Ammon's horn (tissue), 1 donor: Measurements from ENCODE around the gene LAMA2.

Experiments used
- DNase-seq: peaks from one replicate; pipeline ENCODE4 v3.0.0-alpha.2; 2016; ENCODE audit warnings: low spot score

Gene LAMA2

DNA sequence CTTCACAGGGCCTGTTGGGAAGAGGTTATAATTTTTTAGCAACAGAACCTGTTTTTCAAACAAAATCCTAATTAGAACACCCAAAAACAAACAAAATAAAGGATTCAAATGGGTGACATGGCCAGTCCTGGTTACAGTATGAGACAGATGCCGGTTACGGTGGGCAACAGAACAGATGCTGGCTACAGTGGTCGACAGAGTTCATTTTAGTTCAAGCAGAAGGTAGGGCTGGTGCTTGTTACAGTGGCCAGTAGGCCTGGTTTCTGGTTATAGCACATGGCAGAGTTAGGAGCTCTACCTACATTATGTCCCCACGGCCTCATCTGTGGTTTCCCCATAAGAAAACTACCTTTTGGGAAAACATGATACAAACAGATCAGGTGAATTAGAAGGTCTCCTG, 327.7 kb downstream of the LAMA2 start:
- no peak for DNase-seq

DNA sequence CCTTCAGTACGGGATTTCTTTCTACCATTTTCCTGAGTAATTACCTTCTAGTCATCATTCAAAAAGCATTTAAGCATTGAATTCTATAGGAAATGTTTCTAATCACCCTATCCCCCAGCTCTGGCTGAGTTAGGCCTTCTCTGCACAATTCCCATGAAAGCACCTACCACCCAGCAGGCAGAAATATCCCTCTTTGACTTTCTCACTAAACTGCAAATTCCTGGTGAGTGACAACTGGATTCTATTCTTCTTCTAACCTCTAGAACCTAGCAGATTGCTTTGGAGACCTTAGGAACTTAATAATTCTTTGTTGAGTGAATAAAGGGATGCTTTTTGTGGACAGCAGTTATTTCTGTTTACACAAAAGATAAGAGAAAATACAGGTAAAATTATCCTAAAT, 328.7 kb downstream of the LAMA2 start:
- DNase-seq: no peak

DNA sequence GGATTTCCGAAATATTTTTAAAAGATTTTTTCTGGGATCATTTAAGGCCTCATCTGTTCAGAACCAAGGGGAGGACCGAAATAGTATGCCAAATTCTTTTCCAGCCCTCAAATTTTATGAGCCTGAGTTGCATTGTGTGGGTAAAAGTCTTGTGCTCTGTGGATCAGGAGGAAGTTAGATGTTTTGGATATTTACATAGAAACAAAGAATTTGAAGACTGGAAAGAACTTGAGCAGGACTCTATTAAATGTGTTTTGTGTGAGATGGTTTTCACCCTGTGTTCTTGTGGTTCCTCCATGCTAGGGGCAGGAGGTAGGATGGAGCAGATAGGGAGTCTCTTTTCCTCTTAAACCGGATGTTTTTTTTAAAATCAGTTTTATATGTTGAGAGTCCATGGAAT, 329.1 kb downstream of the LAMA2 start:
- DNase-seq: no peak

DNA sequence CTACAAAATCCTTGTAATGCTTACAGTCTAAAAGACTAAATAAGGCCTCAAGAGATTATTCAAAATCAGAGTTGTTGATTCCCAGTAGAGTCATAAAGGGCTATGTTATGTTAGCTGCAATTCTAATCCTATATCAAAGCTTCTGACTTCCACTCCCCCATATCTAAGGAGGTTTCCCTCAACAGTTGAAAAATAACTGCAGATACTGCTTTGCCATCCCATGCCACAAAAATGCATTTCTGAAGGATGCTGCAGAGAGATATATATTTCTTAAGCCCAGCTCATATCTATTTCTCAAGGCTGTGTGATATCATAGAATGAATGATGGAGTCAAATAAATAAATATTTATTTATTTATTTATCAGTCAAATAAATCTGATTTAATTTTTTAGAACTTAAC, 332.3 kb downstream of the LAMA2 start:
- no peak for DNase-seq

DNA sequence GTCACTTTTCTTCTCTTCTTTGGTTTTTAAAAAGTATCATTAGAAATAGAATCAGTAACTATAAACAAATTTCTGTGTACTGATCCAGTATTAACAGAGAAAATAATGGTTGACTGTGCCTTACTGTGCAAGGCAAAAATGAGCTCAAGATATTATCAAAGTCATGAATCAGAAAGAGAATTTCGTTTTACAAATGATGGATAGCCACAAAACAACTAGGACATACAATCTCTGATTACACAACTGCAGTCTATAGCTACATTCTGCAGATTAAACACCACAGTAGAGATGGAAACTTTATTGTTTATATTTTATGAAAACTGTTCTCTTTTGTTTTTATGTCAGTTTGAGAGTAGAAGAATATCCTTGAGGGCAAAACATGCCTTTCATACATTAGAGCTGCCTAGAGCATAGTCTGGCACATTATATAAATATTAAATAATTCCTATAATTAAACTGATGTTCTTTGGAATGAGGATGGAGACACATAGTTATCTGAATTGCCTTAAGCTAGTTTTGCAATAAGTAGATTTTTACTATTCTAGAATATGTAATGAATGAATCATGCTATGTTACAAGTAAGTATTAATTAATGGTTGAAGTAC, 333.1 kb downstream of the LAMA2 start:
- no peak for DNase-seq

- no peak for DNase-seq
These were observed 334.8 kb downstream of the LAMA2 start for GRCh38 chr6:129217701-129218100.

DNA sequence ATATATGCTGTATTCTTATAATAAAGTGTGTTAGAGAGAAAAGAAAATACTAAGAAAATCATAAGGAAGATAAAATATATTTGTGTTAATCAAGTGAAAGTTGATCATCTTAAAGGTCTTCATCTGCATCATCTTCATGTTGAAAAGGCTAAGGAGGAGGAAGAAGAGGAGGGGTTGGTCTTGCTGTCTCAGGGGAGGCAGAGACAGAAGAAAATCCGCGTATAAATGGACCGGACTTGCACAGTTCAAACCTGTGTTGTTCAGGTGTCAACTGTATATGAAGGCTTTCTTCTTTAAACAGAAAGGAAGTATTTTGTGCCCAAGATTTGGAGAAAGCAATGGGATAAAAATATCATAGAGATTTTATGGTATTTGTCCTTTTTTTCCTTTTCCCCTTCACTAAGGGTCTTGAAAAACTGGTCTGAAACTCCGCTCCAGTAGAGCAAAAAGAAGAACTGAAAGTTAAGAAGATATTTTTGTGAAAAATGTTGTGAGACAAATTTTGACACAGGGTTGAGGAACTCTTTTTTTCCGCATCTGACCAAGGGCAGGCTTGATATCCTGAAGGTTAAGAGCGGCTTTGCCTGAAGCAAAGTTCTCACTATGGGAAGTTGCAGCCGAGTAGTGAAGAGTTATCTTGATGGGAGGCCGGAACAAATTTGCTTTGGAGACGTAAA, 350.7 kb downstream of the LAMA2 start:
- DNase-seq: no peak

DNA sequence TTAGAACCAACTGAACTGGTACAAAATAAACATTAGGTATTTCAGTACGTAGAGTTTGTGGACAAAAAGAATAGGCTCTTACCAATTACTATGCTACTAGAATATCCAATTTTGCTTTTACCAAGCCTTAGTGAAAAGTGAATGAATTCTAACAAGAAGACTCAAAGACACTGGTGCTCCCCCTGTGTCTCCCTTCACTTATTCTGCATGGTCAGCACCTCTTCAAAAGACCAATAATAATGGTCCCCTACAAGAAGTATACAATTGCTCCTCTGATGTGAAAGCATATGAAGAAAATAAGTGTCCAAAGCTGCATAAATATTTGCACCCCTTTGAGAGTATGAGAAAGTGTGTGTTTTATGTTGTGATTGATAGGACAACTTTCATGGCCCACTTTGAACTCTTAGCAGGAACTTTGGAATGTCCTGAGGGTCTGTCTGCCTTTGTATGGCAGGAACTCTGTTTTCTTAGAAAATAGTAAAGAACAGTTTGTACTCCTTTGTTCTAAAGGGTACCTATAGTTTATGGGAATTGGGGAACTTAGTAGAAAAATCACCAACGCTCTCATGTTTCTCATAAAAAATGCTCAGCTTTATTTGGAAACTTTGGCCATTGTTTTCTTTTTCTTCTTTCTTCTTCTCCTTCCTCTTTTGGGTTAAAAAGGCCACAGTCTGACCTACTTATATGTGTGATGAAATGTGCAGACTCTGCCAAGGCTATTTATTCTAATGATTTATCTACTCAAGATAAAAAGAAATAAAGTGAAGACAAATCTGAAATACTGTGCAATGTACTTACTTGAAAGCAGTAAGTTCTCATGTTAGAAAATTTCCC, 352.4 kb downstream of the LAMA2 start:
- no peak for DNase-seq

DNA sequence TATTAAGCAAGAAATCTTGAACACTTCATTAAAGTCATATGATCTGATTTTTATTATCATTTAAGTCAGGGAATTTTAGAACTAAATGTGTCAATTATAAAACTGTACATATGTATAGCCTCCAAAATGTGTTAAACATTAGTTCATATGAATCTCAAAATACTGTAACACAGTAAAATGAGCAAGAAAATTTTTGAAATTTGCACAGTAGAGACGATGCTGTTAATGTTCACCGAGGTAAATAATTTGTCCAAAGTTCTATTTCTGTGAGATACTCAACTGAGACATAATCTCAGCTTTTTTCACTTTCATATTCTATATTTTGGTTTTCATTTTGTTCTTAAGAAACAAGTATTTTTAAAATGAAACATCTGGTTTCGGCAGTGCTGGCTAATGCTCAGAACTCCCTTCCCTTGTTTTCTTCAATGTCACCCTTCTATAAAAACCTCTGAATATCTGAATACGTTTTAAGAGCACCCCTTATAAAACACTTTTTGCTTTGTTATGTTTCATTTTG, 353.1 kb downstream of the LAMA2 start:
- no peak for DNase-seq

- no peak for DNase-seq
These were observed 356.1 kb downstream of the LAMA2 start for GRCh38 chr6:129238991-129239390.

- no peak for DNase-seq
These were observed 357.0 kb downstream of the LAMA2 start for GRCh38 chr6:129239825-129240491.

DNA sequence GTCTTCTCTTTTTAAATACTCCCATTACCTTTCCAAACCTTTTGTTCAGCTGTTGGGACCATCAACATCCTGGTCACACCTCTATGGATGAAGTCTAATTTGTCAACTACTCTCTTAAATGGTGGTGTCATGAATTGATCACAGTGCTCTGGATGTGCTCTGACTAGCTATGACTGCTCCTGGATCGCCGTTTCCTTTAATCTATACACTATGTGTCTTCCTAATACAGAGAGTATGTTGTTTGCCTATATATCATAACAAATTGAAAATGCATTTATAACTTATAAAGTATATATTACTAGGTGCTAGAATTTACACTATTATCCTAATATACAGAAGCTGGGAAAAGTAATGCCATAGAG, 357.5 kb downstream of the LAMA2 start:
- DNase-seq: no peak

GRCh38 chr6:129242546-129242945, 359.6 kb downstream of the LAMA2 start:
- DNase-seq: no peak

DNA sequence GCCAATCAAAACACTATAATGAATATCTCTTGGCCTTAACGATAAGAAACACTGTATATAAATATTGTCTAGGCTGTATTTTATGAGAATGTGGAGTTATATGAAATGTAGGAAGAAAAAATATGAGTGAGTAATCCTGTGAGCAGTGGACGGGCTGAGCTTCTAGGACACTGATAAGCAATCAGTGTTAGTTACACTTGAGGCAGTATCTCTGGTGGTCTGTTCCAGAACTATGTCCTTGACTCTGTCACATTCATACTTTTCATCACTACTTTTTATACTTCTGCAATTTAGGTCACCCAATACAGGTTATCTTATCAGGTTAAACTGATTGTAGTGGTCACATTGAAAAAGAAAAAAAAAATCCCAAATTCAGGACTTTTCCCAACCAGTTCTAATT, 360.4 kb downstream of the LAMA2 start:
- DNase-seq: no peak

DNA sequence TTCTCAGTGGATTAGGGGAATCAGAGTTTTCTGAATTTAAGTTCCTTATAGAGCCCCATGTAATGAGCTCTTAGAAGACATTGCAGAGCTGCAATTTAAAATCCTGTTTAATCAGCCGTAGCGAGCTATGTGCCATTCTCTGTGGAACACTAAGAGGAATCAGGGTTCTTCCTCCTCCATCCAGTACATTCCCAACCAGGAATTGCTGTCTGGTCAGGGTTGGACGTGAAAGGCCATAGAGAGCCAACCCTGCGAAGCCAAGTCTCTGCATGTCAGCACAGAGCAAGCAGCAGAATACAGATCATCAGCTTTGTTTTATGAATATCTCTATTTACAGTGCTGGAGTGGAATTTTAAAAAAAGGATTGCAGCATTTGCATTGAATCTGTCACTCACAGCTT, 366.0 kb downstream of the LAMA2 start:
- peak; percentile 11 for DNase-seq

DNA sequence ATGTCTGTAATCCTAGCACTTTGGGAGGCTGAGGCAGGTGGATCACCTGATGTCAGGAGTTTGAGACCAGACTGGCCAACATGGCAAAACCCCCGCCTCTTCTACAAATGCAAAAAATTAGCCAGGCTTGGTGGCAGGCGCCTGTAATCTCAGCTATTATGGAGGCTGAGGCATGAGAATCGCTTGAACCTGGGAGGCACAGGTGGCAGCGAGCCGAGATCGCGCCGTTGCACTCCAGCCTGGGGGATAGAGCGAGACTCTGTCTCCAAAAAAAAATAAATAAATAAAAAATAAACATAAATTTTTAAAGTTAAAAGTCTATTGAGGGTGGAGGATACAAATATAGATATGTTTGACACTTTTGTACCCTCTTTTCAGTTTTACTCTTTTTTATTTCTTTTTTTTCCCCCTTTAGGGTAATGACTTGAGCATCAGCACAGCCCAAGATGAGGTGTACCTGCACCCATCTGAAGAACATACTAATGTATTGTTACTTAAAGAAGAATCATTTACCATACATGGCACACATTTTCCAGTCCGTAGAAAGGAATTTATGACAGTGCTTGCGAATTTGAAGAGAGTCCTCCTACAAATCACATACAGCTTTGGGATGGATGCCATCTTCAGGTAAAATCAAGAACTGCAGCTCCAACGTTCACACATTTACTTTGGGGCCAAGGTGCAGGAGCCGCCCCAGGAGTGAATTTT, 368.9 kb downstream of the LAMA2 start:
- DNase-seq: peak; percentile 81

DNA sequence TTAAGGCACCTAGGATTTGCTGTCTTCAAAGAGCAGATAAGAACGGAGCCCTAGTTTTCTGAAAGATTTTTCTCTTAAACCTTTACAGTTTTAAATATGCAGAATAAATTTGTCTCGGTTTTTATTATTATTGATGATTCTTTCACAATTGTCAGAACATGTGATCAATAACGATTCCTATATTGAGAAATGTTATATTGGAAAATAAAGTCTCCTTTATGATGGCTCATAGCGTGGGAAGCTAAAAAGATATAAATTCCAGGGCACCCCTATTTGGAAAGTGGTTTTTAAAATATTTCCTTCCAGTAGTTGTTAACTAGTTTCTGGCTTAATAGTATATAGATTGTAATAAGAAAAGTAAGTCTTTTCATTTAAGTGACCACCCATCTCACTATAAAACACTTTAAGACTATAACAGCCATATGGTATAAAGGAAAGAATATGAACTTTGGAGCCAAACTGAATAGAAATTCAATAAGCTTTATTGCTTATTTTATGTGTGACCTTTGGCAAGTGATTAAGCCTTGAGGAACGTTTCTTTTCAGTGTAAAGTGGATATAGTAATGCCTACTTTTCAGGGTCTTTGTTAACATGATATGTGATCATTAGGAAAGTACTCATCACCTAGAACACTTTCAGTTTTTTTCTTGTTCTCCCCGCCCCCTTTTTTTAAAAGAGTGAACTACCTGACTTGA, 369.6 kb downstream of the LAMA2 start:
- DNase-seq: no peak

- no peak for DNase-seq
These were observed 370.3 kb downstream of the LAMA2 start for GRCh38 chr6:129253242-129253641.

DNA sequence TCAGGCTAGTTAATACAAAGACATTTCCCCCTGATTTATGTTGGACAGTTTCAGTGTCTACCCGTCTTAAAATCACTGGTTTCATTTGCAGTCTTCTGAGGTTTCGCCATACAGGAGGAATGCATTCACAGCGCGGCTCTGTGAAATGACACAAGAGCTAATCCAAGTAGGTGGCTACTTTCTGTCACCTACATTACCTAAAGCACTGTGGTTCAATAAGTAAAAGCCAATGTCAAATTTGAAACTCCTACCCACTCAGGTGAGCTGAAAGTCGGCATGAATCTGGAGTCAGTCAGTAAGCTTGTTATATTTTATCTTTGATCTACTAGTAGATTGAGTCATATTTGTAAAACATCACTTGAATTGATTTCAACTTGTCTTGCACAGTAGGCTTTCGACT, 370.8 kb downstream of the LAMA2 start:
- no peak for DNase-seq

- no peak for DNase-seq
These were observed 374.3 kb downstream of the LAMA2 start for GRCh38 chr6:129257196-129257595.

DNA sequence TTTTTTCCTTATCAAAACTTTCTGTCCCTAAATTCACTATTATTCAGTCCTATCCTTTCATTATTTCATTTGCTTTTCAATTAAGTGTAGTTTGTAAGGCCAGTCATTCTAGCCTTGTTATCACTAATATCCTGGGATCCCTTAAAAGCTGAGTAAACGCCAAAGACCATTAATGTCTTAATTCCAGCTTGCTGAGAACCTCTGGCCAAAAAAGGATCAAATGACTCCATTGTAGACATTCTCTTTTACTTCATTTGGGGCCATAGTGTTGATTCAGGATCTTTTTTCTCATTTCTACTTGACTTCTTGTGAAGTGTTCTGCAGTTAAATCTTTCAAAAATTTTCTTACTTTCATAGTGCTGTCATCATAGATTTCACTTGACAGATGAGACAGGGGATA, 379.7 kb downstream of the LAMA2 start:
- no peak for DNase-seq
